A673 (cell line): ENCODE results near the gene ASB3. TPM values are rescaled to one million over a fixed set of nuclear protein-coding genes. Genes with fewer than 3 reads are reported as not detected.

ENCODE experiments used
- BruUV-seq: library from RNA; stranded (reverse); fragments of 400-500 nt; replicated peaks from 2 replicates; lab custom pipeline; 2021; lab: Mats Ljungman, UMichigan
- CTCF ChIA-PET: fragments of 300-600 bp; sonication (Branson Sonifier 250); formaldehyde crosslinking; loops from one replicate; lab custom pipeline; 2022; ENCODE audit warnings: antibody characterized with exemption; lab: Charles Lee
- POLR2A ChIA-PET: fragments of 300-600 bp; sonication (Branson Sonifier 250); formaldehyde crosslinking; loops from one replicate; lab custom pipeline; 2022; ENCODE audit warnings: antibody characterized with exemption; ENCODE audit not compliant: low non-redundant PET; lab: Charles Lee
- DNase-seq: peaks from one replicate; pipeline ENCODE4 v3.0.0-alpha.2; 2015; ENCODE audit warnings: low spot score
- H3K27ac ChIP-seq: fragments of 200-600 bp; sonication (generic); 2 replicates; pipeline ENCODE4 v1.5.1; 2016; ENCODE audit warnings: mixed run types, low read depth, mild to moderate bottlenecking, mixed read lengths, antibody characterized with exemption, low read length; ENCODE audit not compliant: poor library complexity, severe bottlenecking
- H3K27me3 ChIP-seq: fragments of 200-600 bp; sonication (generic); replicated peaks from 2 replicates; pipeline ENCODE4 v1.6.1; 2017; ENCODE audit warnings: mixed run types, low read depth, mild to moderate bottlenecking, mixed read lengths, antibody characterized with exemption, low read length; ENCODE audit not compliant: insufficient read depth, poor library complexity
- H3K36me3 ChIP-seq: fragments of 200-600 bp; sonication (generic); 2 replicates; pipeline ENCODE4 v1.6.1; 2016; ENCODE audit warnings: mixed run types, mild to moderate bottlenecking, mixed read lengths, antibody characterized with exemption, low read length; ENCODE audit not compliant: insufficient read depth, poor library complexity, severe bottlenecking
- H3K4me1 ChIP-seq: fragments of 200-600 bp; sonication (generic); 2 replicates; pipeline ENCODE4 v1.6.1; 2017; ENCODE audit warnings: mixed run types, mild to moderate bottlenecking, mixed read lengths, antibody characterized with exemption, low read length; ENCODE audit not compliant: insufficient read depth, poor library complexity, severe bottlenecking
- H3K4me3 ChIP-seq: fragments of 200-600 bp; sonication (generic); 2 replicates; pipeline ENCODE4 v1.5.1; 2016; ENCODE audit warnings: low read depth, mixed run types, mild to moderate bottlenecking, mixed read lengths, low read length; ENCODE audit not compliant: poor library complexity, severe bottlenecking
- H3K9me3 ChIP-seq: fragments of 200-600 bp; sonication (generic); 2 replicates; pipeline ENCODE4 v1.6.1; 2016; ENCODE audit warnings: mixed run types, low read depth, mild to moderate bottlenecking, mixed read lengths, antibody characterized with exemption, low read length; ENCODE audit not compliant: poor library complexity, severe bottlenecking
- CTCF ChIP-seq: fragments of 300-800, 200-600 bp; sonication (generic); conservative IDR thresholded peaks from 2 replicates; pipeline ENCODE4 v1.5.1; 2017; ENCODE audit warnings: low read depth, mild to moderate bottlenecking, antibody characterized with exemption, low read length, moderate library complexity, mixed read lengths
- EZH2 ChIP-seq: fragments of 200-600 bp; sonication (generic); IDR thresholded peaks from 2 replicates; pipeline ENCODE4 v1.6.1; 2017; ENCODE audit warnings: borderline replicate concordance, low read depth, mild to moderate bottlenecking, mixed read lengths, antibody characterized with exemption, low read length; ENCODE audit not compliant: poor library complexity, severe bottlenecking
- intact Hi-C: fragments of 100-400 bp; cut with micrococcal nuclease; formaldehyde crosslinking; loops from one replicate; pipeline ENCODE4 v1.10.0; 2022; ENCODE audit not compliant: unreplicated experiment
- total RNA-seq: library from RNA; stranded (reverse); gene quantifications from 2 replicates; pipeline ENCODE4 v1.2.3, GENCODE V29; 2021

Gene ASB3
- total RNA-seq, 1 experiment from 2014 or later, result 18.7 TPM

GRCh38 chr2:53780056-53780455 lies 6.7 kb downstream of the ASB3 start:
- CTCF ChIA-PET, result no interaction called here
- Histone ChIP-seq H3K27me3 (no peaks in the 10 kb centered on the region), H3K9me3 (no peaks in the 10 kb centered on the region), H3K4me3 (no peak overlapping the region), H3K36me3 (peaks cover 11% of the 10 kb centered on the region), H3K4me1 (peaks cover 7% of the 10 kb centered on the region), H3K27ac (no peak overlapping the region)
- intact Hi-C loops, result no loop called here
- TF ChIP-seq CTCF (no peak), EZH2 (no peak)
- BruUV-seq, result no TSS peak
- DNase-seq, result no peak
- POLR2A ChIA-PET, result no interaction called here

- CTCF ChIA-PET, result no interaction called here
- intact Hi-C loops, result no loop called here
- POLR2A ChIA-PET, result no interaction called here
- Histone ChIP-seq H3K36me3 (peaks cover 11% of the 10 kb centered on the region), H3K4me1 (no peaks in the 10 kb centered on the region), H3K4me3 (no peak overlapping the region), H3K27ac (no peak overlapping the region), H3K9me3 (no peaks in the 10 kb centered on the region), H3K27me3 (no peaks in the 10 kb centered on the region)
- TF ChIP-seq EZH2, result no peak
- no peak for TF ChIP-seq CTCF
- DNase-seq, result no peak
- BruUV-seq, result no TSS peak
Observed at GRCh38 chr2:53778536-53779162, 8.1 kb downstream of the ASB3 start.

- intact Hi-C loops, result no loop called here
- no peak overlapping the region for H3K27ac ChIP-seq
- TF ChIP-seq CTCF, result no peak
- no peak for TF ChIP-seq EZH2
- ChIA-PET POLR2A (no interaction called here), CTCF (no interaction called here)
- no TSS peak for BruUV-seq
- peaks cover 22% of the 10 kb centered on the region for H3K36me3 ChIP-seq
- H3K9me3 ChIP-seq, result no peaks in the 10 kb centered on the region
- no peaks in the 10 kb centered on the region for H3K4me1 ChIP-seq
- no peak overlapping the region for H3K4me3 ChIP-seq
- no peak for DNase-seq
- no peaks in the 10 kb centered on the region for H3K27me3 ChIP-seq
Observed at GRCh38 chr2:53777134-53777533, 9.6 kb downstream of the ASB3 start.
